Progenitor cell of endocrine pancreas (in vitro differentiated cells): ENCODE measurements around the gene LRRC72. TPM values are rescaled to one million over a fixed set of nuclear protein-coding genes. Genes with fewer than 3 reads are reported as not detected.
"Not testable (repeated sequence)": the region's sequence is repeated elsewhere in the genome, so short reads cannot be mapped to it uniquely, and the experiment has no call there.

Experiments used
- DNase-seq: peaks from one replicate; pipeline ENCODE4 v3.0.0; 2021; ENCODE audit warnings: low spot score; ENCODE audit not compliant: unreplicated experiment
- H3K27ac Mint-ChIP-seq: 2 replicates; pipeline ENCODE4 v1.8.0; 2021; ENCODE audit warnings: mild to moderate bottlenecking, moderate library complexity, mixed read lengths
- H3K27me3 Mint-ChIP-seq: 2 replicates; pipeline ENCODE4 v1.8.0; 2021; ENCODE audit warnings: mixed read lengths
- H3K36me3 Mint-ChIP-seq: 2 replicates; pipeline ENCODE4 v1.8.0; 2022; ENCODE audit warnings: mixed read lengths; ENCODE audit not compliant: insufficient read depth
- H3K4me1 Mint-ChIP-seq: 2 replicates; pipeline ENCODE4 v1.8.0; 2021; ENCODE audit warnings: low read depth, mixed read lengths
- H3K4me3 Mint-ChIP-seq: 2 replicates; pipeline ENCODE4 v1.8.0; 2021; ENCODE audit warnings: low read depth, mild to moderate bottlenecking, moderate library complexity, mixed read lengths
- H3K9me3 Mint-ChIP-seq: 2 replicates; pipeline ENCODE4 v1.8.0; 2021; ENCODE audit warnings: low read depth, mixed read lengths
- total RNA-seq: library from RNA; stranded (reverse); gene quantifications from 2 replicates; pipeline ENCODE4 v1.2.1, GENCODE V29; 2021
- TF ChIP-seq, protein P1 (sequence below): fragments of 200-600 bp; sonication (generic); IDR thresholded peaks from one replicate; pipeline ENCODE4 v1.5.0; 2021; ENCODE audit warnings: antibody characterized with exemption, mild to moderate bottlenecking; ENCODE audit not compliant: unreplicated experiment

The LRRC72 gene
- total RNA-seq, 1 donor from 2014 or later, result not detected

DNA sequence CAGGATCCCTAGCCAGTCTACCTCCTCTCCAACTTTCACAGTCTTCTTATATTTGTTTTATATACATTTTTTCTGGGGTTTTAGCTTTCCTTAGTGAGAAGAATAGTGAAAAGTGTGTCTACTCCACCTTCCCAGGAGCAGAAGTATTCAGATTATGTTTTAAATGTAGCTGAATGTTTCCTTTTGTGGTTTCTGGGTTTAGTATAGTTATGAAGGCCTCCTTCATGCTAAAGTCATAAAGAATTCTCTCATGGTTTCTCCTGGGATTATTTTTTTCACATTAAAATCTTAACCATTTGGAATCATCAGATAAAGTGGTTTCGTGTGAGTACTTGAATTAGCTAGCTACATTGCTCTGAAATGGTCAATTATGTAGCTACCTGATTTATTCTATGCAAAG is 68.1 kb downstream of the LRRC72 start:
- TF ChIP-seq, protein P1, sequence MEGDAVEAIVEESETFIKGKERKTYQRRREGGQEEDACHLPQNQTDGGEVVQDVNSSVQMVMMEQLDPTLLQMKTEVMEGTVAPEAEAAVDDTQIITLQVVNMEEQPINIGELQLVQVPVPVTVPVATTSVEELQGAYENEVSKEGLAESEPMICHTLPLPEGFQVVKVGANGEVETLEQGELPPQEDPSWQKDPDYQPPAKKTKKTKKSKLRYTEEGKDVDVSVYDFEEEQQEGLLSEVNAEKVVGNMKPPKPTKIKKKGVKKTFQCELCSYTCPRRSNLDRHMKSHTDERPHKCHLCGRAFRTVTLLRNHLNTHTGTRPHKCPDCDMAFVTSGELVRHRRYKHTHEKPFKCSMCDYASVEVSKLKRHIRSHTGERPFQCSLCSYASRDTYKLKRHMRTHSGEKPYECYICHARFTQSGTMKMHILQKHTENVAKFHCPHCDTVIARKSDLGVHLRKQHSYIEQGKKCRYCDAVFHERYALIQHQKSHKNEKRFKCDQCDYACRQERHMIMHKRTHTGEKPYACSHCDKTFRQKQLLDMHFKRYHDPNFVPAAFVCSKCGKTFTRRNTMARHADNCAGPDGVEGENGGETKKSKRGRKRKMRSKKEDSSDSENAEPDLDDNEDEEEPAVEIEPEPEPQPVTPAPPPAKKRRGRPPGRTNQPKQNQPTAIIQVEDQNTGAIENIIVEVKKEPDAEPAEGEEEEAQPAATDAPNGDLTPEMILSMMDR, result no peak
- Mint-ChIP-seq H3K9me3 (no peaks in the 10 kb centered on the region), H3K27ac (no peak overlapping the region), H3K36me3 (peaks cover 4% of the 10 kb centered on the region), H3K4me1 (peaks cover 6% of the 10 kb centered on the region), H3K4me3 (no peak overlapping the region), H3K27me3 (no peaks in the 10 kb centered on the region)
- no peak for DNase-seq

DNA sequence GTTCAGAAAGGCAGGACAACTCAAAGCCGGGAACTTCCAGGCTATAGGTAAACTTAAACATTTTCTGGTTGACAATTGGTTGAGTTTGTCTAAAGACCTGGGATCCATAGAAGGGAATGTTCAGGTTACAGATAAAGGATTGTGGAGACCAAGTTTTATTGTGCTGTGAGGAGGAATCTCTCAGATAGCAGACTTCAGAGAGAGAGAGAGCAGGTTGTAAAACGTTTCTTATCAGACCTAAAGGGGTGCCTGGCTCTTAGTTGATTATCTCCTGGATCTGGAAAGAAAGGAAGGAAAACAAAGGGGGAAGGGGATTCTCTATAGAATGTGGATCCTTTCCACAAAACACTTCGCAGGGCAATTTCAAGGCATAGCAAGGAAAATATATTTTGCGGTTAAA is 69.0 kb downstream of the LRRC72 start:
- not testable (repeated sequence) for H3K9me3 Mint-ChIP-seq, H3K27ac Mint-ChIP-seq, H3K36me3 Mint-ChIP-seq, H3K27me3 Mint-ChIP-seq, H3K4me3 Mint-ChIP-seq, DNase-seq, H3K4me1 Mint-ChIP-seq

DNA sequence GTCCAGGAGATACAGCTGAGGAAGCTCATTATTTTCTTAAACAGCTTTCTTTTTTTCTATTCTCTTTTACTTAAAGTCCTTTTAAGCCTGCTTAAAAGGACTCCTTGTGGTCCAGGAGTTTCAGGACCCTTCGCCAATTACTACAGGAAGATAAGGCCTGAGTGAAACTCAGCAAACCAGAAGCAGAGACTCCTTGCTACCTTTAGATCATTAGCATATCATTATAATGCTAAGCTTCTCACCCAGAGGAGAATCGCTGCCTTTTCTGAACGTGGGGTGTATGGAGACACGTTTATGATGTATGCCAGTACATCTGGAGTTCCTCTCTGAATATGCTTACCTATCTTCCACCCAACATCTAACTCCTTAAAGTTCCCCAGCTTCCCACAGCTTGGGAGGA is 71.4 kb downstream of the LRRC72 start:
- no peaks in the 10 kb centered on the region for H3K9me3 Mint-ChIP-seq
- H3K27me3 Mint-ChIP-seq, result no peaks in the 10 kb centered on the region
- H3K4me1 Mint-ChIP-seq, result peaks cover 6% of the 10 kb centered on the region
- no peak overlapping the region for H3K27ac Mint-ChIP-seq
- TF ChIP-seq, protein P1, result no peak
- H3K4me3 Mint-ChIP-seq, result no peak overlapping the region
- DNase-seq, result no peak
- H3K36me3 Mint-ChIP-seq, result peaks cover 12% of the 10 kb centered on the region

DNA sequence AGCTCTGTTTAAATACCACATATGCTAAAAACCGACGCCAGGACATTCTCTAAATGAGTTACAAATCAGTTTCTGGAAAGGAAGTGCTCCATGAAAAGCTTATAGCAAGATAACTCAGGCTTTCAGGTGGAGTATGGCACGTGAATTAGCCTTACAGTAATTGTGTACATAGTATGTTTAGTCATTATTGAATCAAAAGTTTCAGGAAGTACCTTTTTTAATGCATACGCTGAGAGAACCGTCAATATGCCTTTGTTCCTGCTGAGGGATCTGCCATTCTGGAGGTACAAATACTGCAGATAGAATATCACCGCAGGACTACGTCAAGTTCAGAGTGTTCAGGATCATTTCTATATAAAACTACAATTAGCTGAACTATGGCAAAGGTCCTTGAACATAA is 73.2 kb downstream of the LRRC72 start:
- Mint-ChIP-seq H3K27me3 (no peaks in the 10 kb centered on the region), H3K36me3 (peaks cover 21% of the 10 kb centered on the region), H3K9me3 (no peaks in the 10 kb centered on the region), H3K4me3 (no peak overlapping the region), H3K27ac (no peak overlapping the region), H3K4me1 (peaks cover 6% of the 10 kb centered on the region)
- no peak for DNase-seq
- TF ChIP-seq, protein P1, result no peak

DNA sequence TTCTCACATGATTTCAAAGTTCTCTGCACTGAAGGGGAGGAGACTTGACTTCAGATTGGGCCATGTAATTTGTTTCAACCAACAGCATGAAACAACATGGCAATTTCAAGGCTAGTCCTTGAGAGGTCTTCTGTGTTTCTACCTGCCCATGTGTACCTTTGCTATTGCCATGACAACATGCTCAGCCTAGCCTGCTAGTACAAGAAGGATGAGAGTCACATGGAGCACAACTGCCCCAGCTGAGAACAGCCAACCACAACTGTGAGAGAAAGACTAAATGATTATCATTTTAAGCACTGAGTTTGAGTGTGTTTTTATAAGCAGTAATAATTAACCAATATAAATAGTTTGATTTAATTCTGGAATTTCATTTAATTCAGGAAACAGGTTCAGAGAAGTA is 77.0 kb downstream of the LRRC72 start:
- Mint-ChIP-seq H3K4me3 (no peak overlapping the region), H3K9me3 (no peaks in the 10 kb centered on the region), H3K36me3 (peaks cover 37% of the 10 kb centered on the region), H3K27me3 (no peaks in the 10 kb centered on the region), H3K27ac (no peak overlapping the region), H3K4me1 (peaks cover 2% of the 10 kb centered on the region)
- TF ChIP-seq, protein P1, result no peak
- no peak for DNase-seq

DNA sequence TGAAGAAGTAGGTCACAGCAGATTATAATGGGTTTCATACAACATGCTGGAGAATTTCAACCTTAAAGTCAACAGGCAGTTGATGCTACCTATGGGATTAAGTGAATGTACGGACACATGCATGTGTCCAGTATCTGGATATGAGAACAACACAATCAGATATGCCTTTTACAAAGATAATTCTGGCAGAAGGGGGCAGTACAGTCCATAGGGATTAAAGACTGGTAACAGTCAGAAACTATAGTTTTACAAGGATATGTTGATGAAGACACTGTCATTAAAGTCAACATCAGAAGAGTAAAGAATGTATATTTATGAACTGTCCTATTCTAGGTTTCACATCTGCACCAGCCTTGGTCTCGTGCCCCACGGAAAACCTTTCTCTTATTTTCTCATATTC is 77.4 kb downstream of the LRRC72 start:
- TF ChIP-seq, protein P1, result no peak
- H3K27ac Mint-ChIP-seq, result no peak overlapping the region
- no peak overlapping the region for H3K4me3 Mint-ChIP-seq
- peaks cover 37% of the 10 kb centered on the region for H3K36me3 Mint-ChIP-seq
- DNase-seq, result no peak
- no peaks in the 10 kb centered on the region for H3K27me3 Mint-ChIP-seq
- H3K4me1 Mint-ChIP-seq, result peaks cover 3% of the 10 kb centered on the region
- no peaks in the 10 kb centered on the region for H3K9me3 Mint-ChIP-seq
